ENCODE measurements around the gene SFTPD. TPM values are rescaled to one million over a fixed set of nuclear protein-coding genes. Genes with fewer than 3 reads are reported as not detected.

SFTPD gene
- total and polyA plus RNA-seq, 9 of the 15 experiments (the other 6 are each of a cell fraction or from before 2014, with no cell fraction given) = 0.20 TPM; not detected in 8

DNA sequence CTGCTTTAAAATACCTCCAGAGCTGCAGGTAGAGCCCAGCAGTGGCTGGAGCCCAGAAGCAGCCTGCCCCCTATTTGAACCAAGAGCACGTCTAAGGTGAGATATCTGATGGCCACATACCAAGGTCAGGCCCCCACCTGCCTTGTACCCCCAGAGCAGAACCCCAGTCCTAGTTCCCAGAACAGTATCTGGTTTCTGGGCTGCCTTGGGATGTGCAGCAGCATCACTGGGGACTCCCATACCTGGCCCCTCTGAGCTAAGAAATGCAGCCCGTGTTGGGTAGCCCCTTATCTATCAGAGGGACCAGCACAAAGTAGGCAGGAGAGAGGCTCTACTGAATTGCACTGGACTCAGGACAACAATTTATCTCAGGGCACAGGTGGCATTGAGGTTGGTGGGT lies 8.9 kb downstream of the SFTPD start:
- intact Hi-C loops (cut with micrococcal nuclease) = loop anchor here (10.0 kb wide), 1 partner anchor 185 kb away; no protein-coding TSS in a partner anchor
- H3K4me3 ChIP-seq = no peak overlapping the region
- in situ Hi-C loops (cut with MboI) = loop anchor here (10.0 kb wide), 1 partner anchor 375 kb away; the partner anchor contains the start of gene SFTPA2
- ATAC-seq (no peak), DNase-seq (ENCODE audit: extremely low read depth in 1 of 4, low spot score in 3 of 4) (no peak), FAIRE-seq (no peak)
- no peak overlapping the region for H3K9ac ChIP-seq (ENCODE audit: insufficient read depth in 1 of 2, low read depth in 2 of 2, low read length in 2 of 2)
- no peak overlapping the region for H3K4me2 ChIP-seq (ENCODE audit: insufficient read depth, low read length)
- H3K4me1 ChIP-seq (replicated peaks in 1 of 2; ENCODE audit: control insufficient read depth in 2 of 2, insufficient read depth in 2 of 2, low read length in 2 of 2) = no peaks in the 10 kb centered on the region
- no TSS peak for BruUV-seq (replicated peaks)
- H3K27ac ChIP-seq (ENCODE audit: extremely low read depth, low read depth, low read length) = no peak overlapping the region
- H2AFZ ChIP-seq (ENCODE audit: low read depth, low read length) = no peak overlapping the region
- TF ChIP-seq, protein P1, sequence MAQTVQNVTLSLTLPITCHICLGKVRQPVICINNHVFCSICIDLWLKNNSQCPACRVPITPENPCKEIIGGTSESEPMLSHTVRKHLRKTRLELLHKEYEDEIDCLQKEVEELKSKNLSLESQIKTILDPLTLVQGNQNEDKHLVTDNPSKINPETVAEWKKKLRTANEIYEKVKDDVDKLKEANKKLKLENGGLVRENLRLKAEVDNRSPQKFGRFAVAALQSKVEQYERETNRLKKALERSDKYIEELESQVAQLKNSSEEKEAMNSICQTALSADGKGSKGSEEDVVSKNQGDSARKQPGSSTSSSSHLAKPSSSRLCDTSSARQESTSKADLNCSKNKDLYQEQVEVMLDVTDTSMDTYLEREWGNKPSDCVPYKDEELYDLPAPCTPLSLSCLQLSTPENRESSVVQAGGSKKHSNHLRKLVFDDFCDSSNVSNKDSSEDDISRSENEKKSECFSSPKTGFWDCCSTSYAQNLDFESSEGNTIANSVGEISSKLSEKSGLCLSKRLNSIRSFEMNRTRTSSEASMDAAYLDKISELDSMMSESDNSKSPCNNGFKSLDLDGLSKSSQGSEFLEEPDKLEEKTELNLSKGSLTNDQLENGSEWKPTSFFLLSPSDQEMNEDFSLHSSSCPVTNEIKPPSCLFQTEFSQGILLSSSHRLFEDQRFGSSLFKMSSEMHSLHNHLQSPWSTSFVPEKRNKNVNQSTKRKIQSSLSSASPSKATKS (CRISPR knock-in tag; IDR thresholded peaks at IDR 0.05) = no peak
- TF ChIP-seq POLR2A (conservative IDR thresholded peaks at IDR 0.05) (no peak), GATA2 (CRISPR knock-in tag; IDR thresholded peaks at IDR 0.05) (no peak), EWSR1 (IDR thresholded peaks at IDR 0.05; ENCODE audit: borderline replicate concordance, low read depth, partially characterized antibody) (no peak), GTF2A2 (tag; IDR thresholded peaks at IDR 0.05) (no peak), ZNF175 (CRISPR knock-in tag; IDR thresholded peaks at IDR 0.05; ENCODE audit: low read depth) (no peak), KAT8 (IDR thresholded peaks at IDR 0.05; ENCODE audit: low read depth) (no peak)
- TF ChIP-seq, protein P2, sequence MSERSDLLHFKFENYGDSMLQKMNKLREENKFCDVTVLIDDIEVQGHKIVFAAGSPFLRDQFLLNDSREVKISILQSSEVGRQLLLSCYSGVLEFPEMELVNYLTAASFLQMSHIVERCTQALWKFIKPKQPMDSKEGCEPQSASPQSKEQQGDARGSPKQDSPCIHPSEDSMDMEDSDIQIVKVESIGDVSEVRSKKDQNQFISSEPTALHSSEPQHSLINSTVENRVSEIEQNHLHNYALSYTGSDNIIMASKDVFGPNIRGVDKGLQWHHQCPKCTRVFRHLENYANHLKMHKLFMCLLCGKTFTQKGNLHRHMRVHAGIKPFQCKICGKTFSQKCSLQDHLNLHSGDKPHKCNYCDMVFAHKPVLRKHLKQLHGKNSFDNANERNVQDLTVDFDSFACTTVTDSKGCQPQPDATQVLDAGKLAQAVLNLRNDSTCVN (CRISPR knock-in tag; IDR thresholded peaks at IDR 0.05) = no peak
- POLR2A ChIA-PET = interaction anchor here (0.7 kb wide), 1 partner anchor 12 kb away, joined by 3 read pairs; no protein-coding TSS in a partner anchor
- no peaks in the 10 kb centered on the region for H3K9me3 ChIP-seq (replicated peaks; ENCODE audit: control insufficient read depth, insufficient read depth, low read depth, low read length)
- no peaks in the 10 kb centered on the region for H3K79me2 ChIP-seq (ENCODE audit: control insufficient read depth, insufficient read depth, low read length)
- peaks cover 29 to 81% of the 10 kb centered on the region in 2 experiments; a peak in 4 of 5 replicates for H3K27me3 ChIP-seq (ENCODE audit: control insufficient read depth in 2 of 2, insufficient read depth in 2 of 2, low read length in 2 of 2)
- no peaks in the 10 kb centered on the region for H3K36me3 ChIP-seq (ENCODE audit: control insufficient read depth, insufficient read depth, low read length)
- 0 out of 2 replicates have a peak, but pooled peaks cover 6% of the 10 kb centered on the region for H4K20me1 ChIP-seq (replicated peaks; ENCODE audit: control insufficient read depth, insufficient read depth, low read length)
- WGBS (ENCODE audit: insufficient coverage, low coverage, missing lambda C conversion rate) = 4% methylated on average over 2 of the region's 2 CpGs
- CTCF ChIA-PET (ENCODE audit: low intra/inter-chr PET ratio) = no interaction called here
- H3K9me1 ChIP-seq (ENCODE audit: control insufficient read depth, insufficient read depth, low read length) = no peaks in the 10 kb centered on the region
